Measurements from ENCODE around the gene BST1. TPM values are rescaled to one million over a fixed set of nuclear protein-coding genes. Genes with fewer than 3 reads are reported as not detected.

The BST1 gene
- polyA plus RNA-seq, 1 experiment: 27.6 TPM

DNA sequence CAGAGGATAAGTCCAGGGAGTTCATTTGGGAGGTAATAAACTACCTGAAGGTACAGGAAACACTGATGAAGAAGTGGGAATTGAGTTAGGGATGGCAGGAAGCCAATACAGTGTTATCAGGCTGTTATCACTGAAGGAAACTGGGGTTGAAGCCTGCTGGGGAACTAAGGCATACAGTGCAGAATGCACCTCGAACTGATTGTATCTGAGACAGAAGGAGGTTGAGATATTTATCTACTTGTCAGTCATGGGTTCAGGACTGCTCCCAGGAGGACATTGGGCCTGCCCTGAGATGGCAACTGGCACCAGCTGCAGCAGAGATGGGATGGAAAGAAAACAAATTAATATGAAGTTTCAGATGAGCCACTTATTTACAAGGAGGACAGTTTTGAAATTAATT lies 39.8 kb downstream of the BST1 start:
- Histone ChIP-seq H3K4me3 (ENCODE audit: low read depth, low read length) (no peak overlapping the region), H3K9me3 (ENCODE audit: control insufficient read depth, insufficient read depth, low read length) (peaks cover 20% of the 10 kb centered on the region; the same call in 1 of the 2 replicates), H3K27me3 (ENCODE audit: control insufficient read depth, insufficient read depth, low read length) (no peaks in the 10 kb centered on the region), H3K27ac (ENCODE audit: low read depth, low read length) (no peak overlapping the region)
- ChIA-PET POLR2A (no interaction called here), CTCF (no interaction called here)
- no peak for DNase-seq (ENCODE audit: low read depth, low spot score)
- TF ChIP-seq, protein P1, sequence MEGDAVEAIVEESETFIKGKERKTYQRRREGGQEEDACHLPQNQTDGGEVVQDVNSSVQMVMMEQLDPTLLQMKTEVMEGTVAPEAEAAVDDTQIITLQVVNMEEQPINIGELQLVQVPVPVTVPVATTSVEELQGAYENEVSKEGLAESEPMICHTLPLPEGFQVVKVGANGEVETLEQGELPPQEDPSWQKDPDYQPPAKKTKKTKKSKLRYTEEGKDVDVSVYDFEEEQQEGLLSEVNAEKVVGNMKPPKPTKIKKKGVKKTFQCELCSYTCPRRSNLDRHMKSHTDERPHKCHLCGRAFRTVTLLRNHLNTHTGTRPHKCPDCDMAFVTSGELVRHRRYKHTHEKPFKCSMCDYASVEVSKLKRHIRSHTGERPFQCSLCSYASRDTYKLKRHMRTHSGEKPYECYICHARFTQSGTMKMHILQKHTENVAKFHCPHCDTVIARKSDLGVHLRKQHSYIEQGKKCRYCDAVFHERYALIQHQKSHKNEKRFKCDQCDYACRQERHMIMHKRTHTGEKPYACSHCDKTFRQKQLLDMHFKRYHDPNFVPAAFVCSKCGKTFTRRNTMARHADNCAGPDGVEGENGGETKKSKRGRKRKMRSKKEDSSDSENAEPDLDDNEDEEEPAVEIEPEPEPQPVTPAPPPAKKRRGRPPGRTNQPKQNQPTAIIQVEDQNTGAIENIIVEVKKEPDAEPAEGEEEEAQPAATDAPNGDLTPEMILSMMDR (IDR thresholded peaks at IDR 0.05; ENCODE audit: low read depth, low read length): no peak

DNA sequence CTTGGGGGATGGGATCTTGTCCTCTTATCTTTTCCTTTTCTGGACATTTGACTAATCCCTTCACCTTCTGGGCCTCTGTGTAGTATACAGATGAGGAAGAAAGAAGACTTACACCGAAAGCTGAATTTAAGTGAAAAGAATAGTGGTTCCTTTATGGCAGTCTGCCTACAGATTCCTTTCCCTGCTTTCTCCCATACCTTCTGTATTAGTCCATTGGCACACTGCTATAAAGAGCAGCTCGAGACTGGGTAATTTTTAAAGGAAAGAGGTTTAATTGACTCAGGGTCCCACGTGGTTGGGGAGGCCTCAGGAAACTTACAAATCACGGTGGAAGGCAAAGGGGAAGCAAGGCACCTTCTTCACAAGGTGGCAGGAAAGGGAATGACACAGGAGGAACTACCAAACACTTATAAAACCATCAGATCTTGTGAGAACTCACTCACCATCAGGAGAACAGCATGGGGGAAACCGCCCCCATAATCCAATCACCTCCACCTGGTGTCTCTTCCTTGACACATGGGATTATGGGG lies 41.2 kb downstream of the BST1 start:
- POLR2A ChIA-PET: no interaction called here
- Histone ChIP-seq H3K27ac (ENCODE audit: low read depth, low read length) (no peak overlapping the region), H3K9me3 (ENCODE audit: control insufficient read depth, insufficient read depth, low read length) (peaks cover 20% of the 10 kb centered on the region; the same call in 1 of the 2 replicates), H3K4me3 (ENCODE audit: low read depth, low read length) (no peak overlapping the region), H3K27me3 (ENCODE audit: control insufficient read depth, insufficient read depth, low read length) (no peaks in the 10 kb centered on the region)
- TF ChIP-seq, protein P1 (IDR thresholded peaks at IDR 0.05; ENCODE audit: low read depth, low read length): no peak
- CTCF ChIA-PET: interaction anchor here (0.7 kb wide), 1 partner anchor 62 kb away, joined by 3 read pairs; no protein-coding TSS in a partner anchor
- DNase-seq (ENCODE audit: low read depth, low spot score): no peak

DNA sequence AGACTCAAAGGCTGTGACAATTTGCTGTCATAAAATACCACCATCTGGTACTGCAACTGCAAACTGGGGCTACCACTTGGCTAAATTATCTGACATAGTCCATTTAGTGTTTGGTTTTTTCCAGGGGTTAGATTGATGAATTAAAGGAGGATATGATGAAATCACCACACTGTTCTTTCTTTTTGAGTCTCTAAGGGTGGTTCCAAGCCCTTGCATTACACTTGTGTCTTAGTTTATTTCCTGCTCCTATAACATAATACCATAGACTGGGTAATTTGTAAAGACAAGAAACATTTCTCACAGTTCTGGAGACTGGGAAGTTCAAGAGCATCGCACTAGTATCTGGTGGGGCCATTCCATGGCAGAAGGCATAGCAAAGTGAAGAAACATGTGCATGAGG lies 43.2 kb downstream of the BST1 start:
- H3K27ac ChIP-seq (ENCODE audit: low read depth, low read length): no peak overlapping the region
- DNase-seq (ENCODE audit: low read depth, low spot score): no peak
- no peak overlapping the region for H3K4me3 ChIP-seq (ENCODE audit: low read depth, low read length)
- peaks cover 15% of the 10 kb centered on the region; the same call in 1 of the 2 replicates for H3K9me3 ChIP-seq (ENCODE audit: control insufficient read depth, insufficient read depth, low read length)
- H3K27me3 ChIP-seq (ENCODE audit: control insufficient read depth, insufficient read depth, low read length): no peaks in the 10 kb centered on the region
- POLR2A ChIA-PET: no interaction called here
- CTCF ChIA-PET: no interaction called here
- TF ChIP-seq, protein P1 (IDR thresholded peaks at IDR 0.05; ENCODE audit: low read depth, low read length): no peak

DNA sequence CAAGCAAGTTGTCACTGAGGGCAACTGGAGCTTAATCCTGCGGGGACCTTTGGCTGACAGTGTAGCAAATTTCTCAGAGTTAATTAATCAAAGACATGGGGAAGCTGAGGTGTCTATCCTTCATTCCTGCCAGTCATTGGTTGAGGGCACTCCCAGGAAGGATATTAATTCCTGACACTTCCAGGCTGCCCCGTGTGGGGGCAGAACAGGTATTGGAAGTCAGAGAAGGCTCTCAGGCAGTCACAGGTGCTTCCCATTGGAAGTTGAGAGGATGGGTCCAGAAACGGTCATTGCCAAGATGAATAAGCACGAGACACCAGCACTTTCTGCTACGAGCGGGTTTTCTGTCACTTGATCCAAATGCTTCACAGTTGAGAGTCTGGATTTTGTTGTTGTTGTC lies 46.1 kb downstream of the BST1 start:
- ChIA-PET POLR2A (no interaction called here), CTCF (interaction anchor here (0.8 kb wide), 1 partner anchor 57 kb away, joined by 4 read pairs; no protein-coding TSS in a partner anchor)
- TF ChIP-seq, protein P1 (IDR thresholded peaks at IDR 0.05; ENCODE audit: low read depth, low read length): no peak
- Histone ChIP-seq H3K4me3 (ENCODE audit: low read depth, low read length) (no peak overlapping the region), H3K27me3 (ENCODE audit: control insufficient read depth, insufficient read depth, low read length) (no peaks in the 10 kb centered on the region), H3K9me3 (ENCODE audit: control insufficient read depth, insufficient read depth, low read length) (no peaks in the 10 kb centered on the region), H3K27ac (ENCODE audit: low read depth, low read length) (no peak overlapping the region)
- no peak for DNase-seq (ENCODE audit: low read depth, low spot score)

DNA sequence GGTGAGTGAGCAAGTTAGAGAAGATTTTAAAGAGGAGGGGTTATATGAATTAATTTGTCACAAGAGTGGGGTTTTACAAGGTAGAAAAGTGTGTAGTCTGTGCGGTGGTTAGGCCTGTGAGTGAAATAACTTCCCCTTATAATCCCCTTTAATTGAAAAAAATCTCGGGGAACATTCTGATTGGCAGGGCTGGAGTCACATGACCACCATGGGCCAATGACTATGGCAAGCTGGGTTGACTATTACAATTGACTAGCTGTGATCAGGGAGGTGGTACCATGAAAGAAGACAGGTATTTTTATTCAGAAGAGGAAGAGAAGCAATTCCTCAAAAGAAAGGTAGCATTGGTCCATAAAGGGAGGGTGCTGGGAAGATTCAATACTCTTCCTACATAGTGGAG lies 48.3 kb downstream of the BST1 start:
- Histone ChIP-seq H3K4me3 (ENCODE audit: low read depth, low read length) (no peak overlapping the region), H3K27me3 (ENCODE audit: control insufficient read depth, insufficient read depth, low read length) (no peaks in the 10 kb centered on the region), H3K9me3 (ENCODE audit: control insufficient read depth, insufficient read depth, low read length) (no peaks in the 10 kb centered on the region), H3K27ac (ENCODE audit: low read depth, low read length) (no peak overlapping the region)
- POLR2A ChIA-PET: no interaction called here
- DNase-seq (ENCODE audit: low read depth, low spot score): no peak
- TF ChIP-seq, protein P1 (IDR thresholded peaks at IDR 0.05; ENCODE audit: low read depth, low read length): no peak
- CTCF ChIA-PET: no interaction called here
